Measurements from ENCODE around the gene MYH6. TPM values are rescaled to one million over a fixed set of nuclear protein-coding genes. Genes with fewer than 3 reads are reported as not detected.
"Not testable (repeated sequence)": the region's sequence is repeated elsewhere in the genome, so short reads cannot be mapped to it uniquely, and the experiment has no call there.

Gene MYH6
- polyA plus RNA-seq, 3 donors = not detected

DNA sequence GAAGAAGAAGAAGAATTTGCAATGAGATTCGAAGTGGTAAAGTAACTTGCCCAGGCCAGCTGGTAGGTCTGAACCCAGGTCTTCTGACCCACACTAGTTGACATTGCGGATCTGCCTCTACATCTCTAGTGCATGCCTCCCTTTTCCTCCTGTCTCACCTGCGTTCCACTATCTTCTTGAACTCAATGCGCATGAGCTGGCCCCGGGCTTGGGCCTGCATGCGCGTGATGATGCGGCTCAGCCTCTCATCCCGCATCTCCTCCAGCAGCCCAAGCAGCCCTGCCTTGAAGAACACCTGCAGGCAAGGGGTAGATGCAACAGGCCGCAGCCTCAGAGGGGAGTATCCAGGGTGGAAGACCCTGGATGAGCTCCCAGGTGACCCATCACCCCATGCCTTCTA lies 11.9 kb downstream of the MYH6 start:
- Histone ChIP-seq H2AFZ (ENCODE audit: insufficient read depth, low read depth, low read length, poor library complexity, severe bottlenecking) (no peak overlapping the region), H3K4me2 (replicated peaks; ENCODE audit: extremely low read depth, low read length, poor library complexity, severe bottlenecking) (no peak overlapping the region), H3K4me1 (ENCODE audit: control insufficient read depth in 1 of 2, insufficient read depth in 2 of 2, low read length in 2 of 2) (no peaks in the 10 kb centered on the region), H3K9ac (ENCODE audit: insufficient read depth, low read length, poor library complexity, severe bottlenecking) (no peak overlapping the region), H3K4me3 (replicated peaks in 1 of 3; ENCODE audit: low read depth in 2 of 3, low read length in 3 of 3) (no peak overlapping the region), H3K27ac (ENCODE audit: low read depth in 1 of 2, low read length in 2 of 2) (no peak overlapping the region), H3K36me3 (replicated peaks in 1 of 2; ENCODE audit: control insufficient read depth in 1 of 2, insufficient read depth in 2 of 2, low read length in 2 of 2) (no peaks in the 10 kb centered on the region), H3K79me2 (ENCODE audit: insufficient read depth, low read length) (no peaks in the 10 kb centered on the region), H3K9me3 (replicated peaks in 1 of 2; ENCODE audit: control insufficient read depth in 1 of 2, insufficient read depth in 1 of 2, low read length in 2 of 2) (no peaks in the 10 kb centered on the region), H3K27me3 (ENCODE audit: control insufficient read depth in 2 of 2, insufficient read depth in 2 of 2, low read length in 2 of 2) (no peaks in the 10 kb centered on the region), H4K20me1 (ENCODE audit: insufficient read depth, low read length) (no peaks in the 10 kb centered on the region)
- H3K27me3 Mint-ChIP-seq (ENCODE audit: low read depth in 3 of 3) = peaks cover 6 to 8% (median 7%) of the 10 kb centered on the region in 3 donors
- intact Hi-C loops (cut with micrococcal nuclease) = no loop called here
- no peak for DNase-seq
- H3K9me3 Mint-ChIP-seq = no peaks in the 10 kb centered on the region
- no peaks in the 10 kb centered on the region for H3K36me3 Mint-ChIP-seq
- H3K4me3 Mint-ChIP-seq = no peak overlapping the region
- no peak overlapping the region for H3K27ac Mint-ChIP-seq
- WGBS (ENCODE audit: insufficient coverage) = 96% methylated on average over 9 of the region's 10 CpGs
- H3K4me1 Mint-ChIP-seq = peaks cover 4% of the 10 kb centered on the region
- TF ChIP-seq, protein P1, sequence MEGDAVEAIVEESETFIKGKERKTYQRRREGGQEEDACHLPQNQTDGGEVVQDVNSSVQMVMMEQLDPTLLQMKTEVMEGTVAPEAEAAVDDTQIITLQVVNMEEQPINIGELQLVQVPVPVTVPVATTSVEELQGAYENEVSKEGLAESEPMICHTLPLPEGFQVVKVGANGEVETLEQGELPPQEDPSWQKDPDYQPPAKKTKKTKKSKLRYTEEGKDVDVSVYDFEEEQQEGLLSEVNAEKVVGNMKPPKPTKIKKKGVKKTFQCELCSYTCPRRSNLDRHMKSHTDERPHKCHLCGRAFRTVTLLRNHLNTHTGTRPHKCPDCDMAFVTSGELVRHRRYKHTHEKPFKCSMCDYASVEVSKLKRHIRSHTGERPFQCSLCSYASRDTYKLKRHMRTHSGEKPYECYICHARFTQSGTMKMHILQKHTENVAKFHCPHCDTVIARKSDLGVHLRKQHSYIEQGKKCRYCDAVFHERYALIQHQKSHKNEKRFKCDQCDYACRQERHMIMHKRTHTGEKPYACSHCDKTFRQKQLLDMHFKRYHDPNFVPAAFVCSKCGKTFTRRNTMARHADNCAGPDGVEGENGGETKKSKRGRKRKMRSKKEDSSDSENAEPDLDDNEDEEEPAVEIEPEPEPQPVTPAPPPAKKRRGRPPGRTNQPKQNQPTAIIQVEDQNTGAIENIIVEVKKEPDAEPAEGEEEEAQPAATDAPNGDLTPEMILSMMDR (IDR thresholded peaks at IDR 0.05) = no peak

DNA sequence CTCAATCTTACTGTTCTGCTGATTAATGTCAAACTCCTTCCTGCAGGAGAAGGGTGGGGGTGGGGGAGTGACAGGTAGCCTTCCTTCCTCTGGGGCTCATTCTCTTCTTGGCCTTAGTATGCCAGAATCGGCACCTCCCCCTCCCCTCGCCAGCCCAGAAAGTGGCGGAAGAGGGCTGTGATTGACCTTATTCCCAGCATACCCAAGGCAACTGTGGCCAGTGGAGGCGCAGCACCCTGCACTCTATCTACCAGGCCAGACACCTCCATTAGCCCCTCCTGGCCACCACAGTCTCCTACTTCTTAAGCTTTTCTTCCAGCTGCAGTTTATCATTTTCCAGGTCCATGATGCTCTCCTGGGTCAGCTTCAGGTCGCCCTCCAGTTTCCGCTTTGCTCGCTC lies 15.5 kb downstream of the MYH6 start:
- Mint-ChIP-seq H3K27me3 (ENCODE audit: low read depth in 3 of 3) (peaks cover 4 to 11% (median 9%) of the 10 kb centered on the region in 3 donors), H3K4me3 (no peak overlapping the region), H3K4me1 (no peaks in the 10 kb centered on the region), H3K27ac (no peak overlapping the region), H3K9me3 (no peaks in the 10 kb centered on the region), H3K36me3 (no peaks in the 10 kb centered on the region)
- intact Hi-C loops (cut with micrococcal nuclease) = no loop called here
- Histone ChIP-seq H2AFZ (ENCODE audit: insufficient read depth, low read depth, low read length, poor library complexity, severe bottlenecking) (no peak overlapping the region), H3K79me2 (ENCODE audit: insufficient read depth, low read length) (no peaks in the 10 kb centered on the region), H3K36me3 (replicated peaks in 1 of 2; ENCODE audit: control insufficient read depth in 1 of 2, insufficient read depth in 2 of 2, low read length in 2 of 2) (no peaks in the 10 kb centered on the region), H3K9ac (ENCODE audit: insufficient read depth, low read length, poor library complexity, severe bottlenecking) (no peak overlapping the region), H3K4me3 (replicated peaks in 1 of 3; ENCODE audit: low read depth in 2 of 3, low read length in 3 of 3) (no peak overlapping the region), H3K4me1 (ENCODE audit: control insufficient read depth in 1 of 2, insufficient read depth in 2 of 2, low read length in 2 of 2) (no peaks in the 10 kb centered on the region), H3K4me2 (replicated peaks; ENCODE audit: extremely low read depth, low read length, poor library complexity, severe bottlenecking) (no peak overlapping the region), H3K27me3 (ENCODE audit: control insufficient read depth in 2 of 2, insufficient read depth in 2 of 2, low read length in 2 of 2) (no peaks in the 10 kb centered on the region), H3K9me3 (replicated peaks in 1 of 2; ENCODE audit: control insufficient read depth in 1 of 2, insufficient read depth in 1 of 2, low read length in 2 of 2) (no peaks in the 10 kb centered on the region), H3K27ac (ENCODE audit: low read depth in 1 of 2, low read length in 2 of 2) (no peak overlapping the region), H4K20me1 (ENCODE audit: insufficient read depth, low read length) (no peaks in the 10 kb centered on the region)
- TF ChIP-seq, protein P1 (IDR thresholded peaks at IDR 0.05) = no peak
- WGBS (ENCODE audit: insufficient coverage) = 80% methylated on average over 1 of the region's 7 CpGs
- no peak for DNase-seq

DNA sequence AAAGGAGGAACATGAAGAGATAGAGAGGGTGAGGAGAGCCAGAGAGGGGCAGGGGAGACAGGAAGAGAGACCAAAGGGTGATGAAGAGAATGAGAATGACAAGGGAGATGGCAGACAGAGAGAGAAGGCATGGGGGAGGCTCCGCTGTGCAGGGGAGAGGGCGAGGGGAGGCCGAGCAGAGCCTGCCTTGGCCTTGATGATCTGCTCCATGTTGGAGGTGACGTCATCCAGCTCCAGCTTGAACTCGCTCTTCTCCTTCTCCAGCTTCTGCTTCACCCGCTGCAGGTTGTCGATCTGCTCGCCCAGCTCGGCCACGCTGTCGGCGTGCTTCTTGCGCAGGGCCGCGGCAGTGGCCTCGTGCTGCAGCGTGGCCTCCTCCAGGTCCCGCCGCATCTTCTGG lies 18.2 kb downstream of the MYH6 start:
- H3K36me3 ChIP-seq (replicated peaks in 1 of 2; ENCODE audit: control insufficient read depth in 1 of 2, insufficient read depth in 2 of 2, low read length in 2 of 2); H3K9me3 ChIP-seq (replicated peaks in 1 of 2; ENCODE audit: control insufficient read depth in 1 of 2, insufficient read depth in 1 of 2, low read length in 2 of 2); H3K27ac ChIP-seq (ENCODE audit: low read depth in 1 of 2, low read length in 2 of 2); H3K4me1 Mint-ChIP-seq; H3K27ac Mint-ChIP-seq; intact Hi-C loops (cut with micrococcal nuclease); H3K4me3 Mint-ChIP-seq; H3K4me3 ChIP-seq (replicated peaks in 1 of 3; ENCODE audit: low read depth in 2 of 3, low read length in 3 of 3); DNase-seq; H3K9me3 Mint-ChIP-seq; H3K4me1 ChIP-seq (ENCODE audit: control insufficient read depth in 1 of 2, insufficient read depth in 2 of 2, low read length in 2 of 2); H3K79me2 ChIP-seq (ENCODE audit: insufficient read depth, low read length); H2AFZ ChIP-seq (ENCODE audit: insufficient read depth, low read depth, low read length, poor library complexity, severe bottlenecking); H4K20me1 ChIP-seq (ENCODE audit: insufficient read depth, low read length); H3K9ac ChIP-seq (ENCODE audit: insufficient read depth, low read length, poor library complexity, severe bottlenecking); H3K36me3 Mint-ChIP-seq; H3K4me2 ChIP-seq (replicated peaks; ENCODE audit: extremely low read depth, low read length, poor library complexity, severe bottlenecking); H3K27me3 ChIP-seq (ENCODE audit: control insufficient read depth in 2 of 2, insufficient read depth in 2 of 2, low read length in 2 of 2): not testable (repeated sequence)
- H3K27me3 Mint-ChIP-seq (ENCODE audit: low read depth in 3 of 3) = peaks cover 4 to 11% (median 9%) of the 10 kb centered on the region in 3 donors
- no CpG with 5 or more reads among the region's 19 CpGs for WGBS (ENCODE audit: insufficient coverage)
